GM18499 (cell line): Measurements from ENCODE around the gene LLGL1.
A peak's percentile ranks its signal among the peaks of the same experiment; 100 is the strongest.

Source experiments
- ATAC-seq: cut with Tn5 transposase; IDR thresholded peaks from one replicate; pipeline ENCODE4 v1.9.1; 2021; ENCODE audit warnings: moderate number of reproducible peaks; ENCODE audit not compliant: insufficient read depth, unreplicated experiment

Gene LLGL1

DNA sequence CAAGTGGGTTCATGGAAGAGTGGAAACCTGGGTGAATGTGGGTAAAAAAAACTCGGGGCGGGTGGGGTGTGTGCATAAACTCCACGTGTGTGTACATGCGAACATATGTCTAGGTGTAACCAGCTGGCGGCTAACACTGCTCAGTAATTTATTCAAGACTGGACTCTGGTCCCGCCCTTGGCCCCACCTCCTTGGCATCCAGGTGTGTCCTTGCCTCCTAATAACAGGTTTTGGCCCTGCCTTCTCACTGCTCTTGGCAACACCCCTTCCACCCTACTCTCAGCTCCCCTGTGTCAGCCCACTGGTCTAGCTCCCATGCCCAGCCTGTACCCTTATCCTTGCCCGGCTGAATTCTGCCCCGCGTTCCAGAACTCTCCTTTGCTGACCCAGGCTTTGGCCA, 24.8 kb downstream of the LLGL1 start:
- ATAC-seq = no peak

DNA sequence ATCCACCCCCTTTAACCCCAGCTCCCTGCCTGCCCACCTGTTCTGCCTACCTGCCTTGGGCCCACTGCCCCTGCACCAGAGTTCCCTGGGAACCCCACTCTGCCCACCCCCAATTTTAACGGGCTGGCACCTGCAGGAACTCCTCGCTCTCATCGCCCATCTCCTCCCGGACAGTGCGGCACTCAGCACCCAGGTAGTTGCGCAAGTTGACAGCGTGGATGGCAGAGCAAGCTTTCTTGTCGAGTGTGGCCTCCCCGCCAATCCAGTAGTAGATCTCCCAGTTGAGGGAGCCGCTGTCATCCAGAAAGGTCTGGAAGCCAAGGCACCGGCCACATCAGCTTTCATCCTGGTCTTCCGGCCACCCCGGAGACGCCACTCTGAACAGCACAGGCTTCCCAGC, 25.3 kb downstream of the LLGL1 start:
- no peak for ATAC-seq

DNA sequence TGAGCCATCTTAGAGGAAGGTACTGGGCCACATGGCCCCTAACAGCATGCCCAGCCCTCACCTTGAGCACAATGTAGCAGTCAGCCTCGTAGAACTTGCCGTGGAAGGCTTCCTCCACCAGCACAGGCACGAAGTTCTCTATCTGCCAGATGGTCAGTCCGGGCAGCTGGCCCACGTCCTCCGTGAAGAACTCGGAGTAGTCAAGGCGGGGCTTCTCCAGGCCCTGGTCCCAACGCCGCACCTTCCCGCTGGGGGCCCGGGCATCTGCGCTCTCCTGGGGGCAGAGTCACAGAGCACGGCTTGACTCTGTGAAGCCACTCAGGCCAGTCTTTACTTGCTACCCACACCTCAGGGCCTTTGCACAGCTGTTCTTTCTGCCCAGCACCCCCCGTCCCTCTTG, 25.8 kb downstream of the LLGL1 start:
- ATAC-seq = no peak

DNA sequence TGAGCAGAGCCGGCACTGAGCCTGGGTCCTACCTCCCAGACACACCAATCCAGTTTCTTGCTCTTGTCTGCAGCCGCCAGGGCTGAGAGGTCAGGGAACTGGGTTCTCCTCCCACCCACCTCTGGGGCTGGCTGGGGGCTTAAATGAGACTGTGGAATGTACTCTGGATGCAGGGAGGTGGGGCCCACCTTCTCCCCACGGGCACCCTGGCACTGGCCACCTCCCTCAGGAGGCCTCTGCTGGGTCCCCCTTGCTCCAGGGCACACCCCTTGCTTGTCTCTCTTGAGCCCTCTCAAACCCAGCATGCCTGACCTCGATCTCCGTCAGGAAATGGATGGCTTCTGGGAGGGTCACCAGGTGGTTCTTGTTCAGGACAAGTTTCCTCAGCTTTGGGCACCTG, 26.7 kb downstream of the LLGL1 start:
- no peak for ATAC-seq

DNA sequence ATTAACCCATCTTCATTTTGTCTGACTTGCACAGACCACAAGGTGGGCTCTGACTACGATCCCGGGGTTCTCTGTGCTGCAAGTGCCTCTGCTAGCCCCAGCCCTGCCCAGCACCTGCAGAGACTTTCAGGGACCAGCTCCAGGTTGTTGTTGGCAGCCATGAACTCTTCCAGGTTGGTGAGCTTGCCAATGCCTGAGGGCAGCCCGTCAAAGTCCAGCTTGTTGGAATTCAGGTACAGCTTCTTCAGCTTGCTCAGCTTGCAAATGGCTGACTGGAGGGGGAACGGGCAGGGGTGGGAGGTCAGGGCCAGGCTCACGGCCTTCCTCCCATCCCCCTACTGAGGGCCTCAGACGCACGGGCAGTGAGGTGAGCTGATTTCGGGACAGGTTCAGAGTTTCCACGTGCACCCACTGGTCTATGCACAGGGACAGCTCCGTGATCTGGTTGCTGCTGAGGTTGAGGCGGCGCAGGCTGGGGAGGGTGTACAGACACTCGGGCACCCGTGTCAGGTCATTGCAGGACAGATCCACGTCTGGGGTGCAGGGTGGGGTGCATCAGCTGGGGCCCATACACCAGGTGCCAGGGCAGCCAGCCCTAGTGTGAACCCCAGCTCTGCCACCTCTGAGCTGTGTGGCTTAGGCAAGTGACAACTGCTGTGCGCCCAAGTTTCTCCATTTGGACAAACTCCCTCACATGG, 27.9 kb downstream of the LLGL1 start:
- ATAC-seq = no peak

DNA sequence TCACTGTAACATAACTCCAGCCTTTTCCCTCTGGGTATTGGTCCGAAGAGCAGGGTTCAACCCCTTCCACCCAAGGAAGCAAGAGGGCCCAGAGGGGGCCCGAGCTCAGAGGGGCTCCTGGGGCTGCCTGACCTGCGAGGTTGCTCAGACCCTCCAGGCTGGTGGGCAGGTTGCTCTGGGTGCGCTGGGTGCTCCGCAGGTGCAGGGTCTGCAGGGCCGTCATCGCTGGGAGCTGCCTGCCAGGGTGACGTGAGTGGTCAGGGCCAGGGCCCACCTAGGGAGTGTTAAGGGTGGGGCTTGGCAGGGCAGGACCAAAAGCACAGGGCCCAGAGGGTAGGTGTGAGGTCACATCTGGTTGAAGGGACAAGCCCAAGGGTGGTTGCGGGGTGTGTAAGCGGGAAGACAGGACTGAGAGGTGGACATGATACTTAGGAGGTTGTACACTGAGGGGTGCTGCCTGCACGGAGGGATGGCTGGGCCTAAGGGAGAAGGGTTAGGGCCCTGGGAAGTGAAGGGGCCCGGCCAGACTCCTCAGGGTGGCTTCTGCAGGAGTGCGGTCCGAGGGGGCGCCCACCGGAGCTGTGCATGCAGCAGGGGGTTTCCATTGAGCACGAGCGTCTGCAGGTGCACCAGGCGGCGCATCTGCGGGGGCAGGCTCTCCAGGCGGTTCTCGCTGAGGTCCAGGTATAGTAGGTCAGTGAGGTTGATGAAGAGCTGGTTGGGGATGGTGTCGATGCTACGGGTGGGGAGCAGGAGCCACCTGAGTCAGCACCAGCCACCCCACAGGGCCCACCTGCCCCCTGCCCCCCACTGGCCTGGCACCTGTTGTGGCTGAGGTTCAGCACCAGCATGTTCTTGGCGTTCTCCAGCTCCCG, 28.7 kb downstream of the LLGL1 start:
- ATAC-seq = no peak

DNA sequence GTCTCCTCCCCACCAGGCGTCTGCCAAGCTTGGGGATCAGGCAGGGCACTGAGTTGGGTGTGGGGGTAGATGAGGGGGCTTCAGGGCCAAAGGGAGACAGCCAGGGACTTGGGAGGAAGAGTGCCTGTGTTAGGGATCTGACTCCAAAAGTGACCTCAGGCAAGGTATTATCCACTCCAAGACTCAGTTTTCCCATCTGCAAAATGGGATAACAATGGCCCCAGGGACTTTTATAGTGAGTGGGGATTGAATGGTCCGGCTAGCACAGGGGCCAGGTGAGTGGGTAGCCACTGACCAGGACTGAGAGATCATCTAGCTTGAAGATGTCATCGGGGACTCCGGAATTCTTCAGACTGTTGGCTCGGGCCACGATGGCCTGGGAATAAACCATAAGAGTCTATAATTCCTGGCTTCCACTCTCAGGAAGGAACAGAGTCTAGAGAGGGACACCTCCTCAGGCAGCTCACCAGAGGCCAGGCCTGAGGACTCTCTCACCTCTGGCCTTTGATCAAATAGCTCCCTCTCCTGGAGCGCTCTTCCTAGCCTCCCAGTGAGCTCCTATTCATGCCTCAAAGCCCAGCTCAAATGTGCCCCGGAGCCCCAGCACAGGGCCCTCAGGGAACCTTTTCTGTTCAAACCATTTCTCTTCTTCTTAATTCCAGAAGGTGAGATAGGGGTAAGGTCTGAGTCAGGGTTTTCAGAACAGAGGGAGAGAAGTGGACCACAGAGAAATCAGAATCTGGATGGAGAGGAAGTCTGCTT, 29.6 kb downstream of the LLGL1 start:
- ATAC-seq = no peak

DNA sequence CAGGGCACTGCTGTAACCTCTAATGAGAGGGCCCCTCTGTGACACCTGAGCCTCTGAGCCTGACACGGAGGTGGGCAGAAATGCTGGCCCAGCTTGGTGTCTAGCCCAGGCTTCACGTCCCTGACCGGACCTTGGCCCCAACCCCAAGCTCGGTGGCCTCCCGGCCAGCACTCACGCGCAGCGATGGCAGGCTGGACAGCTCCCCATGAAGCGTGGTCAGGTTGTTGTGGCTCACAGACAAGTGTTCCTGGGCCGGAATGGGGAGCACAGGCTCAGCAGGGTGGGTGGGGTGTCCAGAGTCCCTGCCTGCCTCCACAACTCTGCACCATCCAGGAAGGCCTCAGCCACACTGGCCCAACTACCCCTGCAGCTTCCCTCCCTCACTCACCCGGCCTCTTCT, 30.9 kb downstream of the LLGL1 start:
- no peak for ATAC-seq

DNA sequence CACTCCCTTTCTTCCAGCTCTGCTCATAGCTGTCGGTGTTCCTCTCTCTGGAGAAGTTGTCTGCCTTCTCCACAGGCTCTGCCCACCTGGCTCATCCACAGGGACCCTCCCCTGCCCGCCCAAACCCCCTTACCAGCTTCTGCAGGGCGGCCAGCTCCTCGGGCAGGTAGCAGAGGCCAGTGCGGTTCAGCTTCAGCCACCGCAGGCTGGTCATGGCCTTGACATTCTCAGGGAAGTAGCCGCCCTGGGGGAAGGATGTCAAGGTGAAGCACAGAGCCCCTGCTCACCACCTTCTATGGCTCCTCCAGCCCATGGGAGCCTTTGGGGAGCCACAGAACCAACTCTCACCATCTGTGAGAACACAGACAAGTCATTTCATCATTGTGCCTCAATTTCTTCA, 31.3 kb downstream of the LLGL1 start:
- ATAC-seq = no peak

DNA sequence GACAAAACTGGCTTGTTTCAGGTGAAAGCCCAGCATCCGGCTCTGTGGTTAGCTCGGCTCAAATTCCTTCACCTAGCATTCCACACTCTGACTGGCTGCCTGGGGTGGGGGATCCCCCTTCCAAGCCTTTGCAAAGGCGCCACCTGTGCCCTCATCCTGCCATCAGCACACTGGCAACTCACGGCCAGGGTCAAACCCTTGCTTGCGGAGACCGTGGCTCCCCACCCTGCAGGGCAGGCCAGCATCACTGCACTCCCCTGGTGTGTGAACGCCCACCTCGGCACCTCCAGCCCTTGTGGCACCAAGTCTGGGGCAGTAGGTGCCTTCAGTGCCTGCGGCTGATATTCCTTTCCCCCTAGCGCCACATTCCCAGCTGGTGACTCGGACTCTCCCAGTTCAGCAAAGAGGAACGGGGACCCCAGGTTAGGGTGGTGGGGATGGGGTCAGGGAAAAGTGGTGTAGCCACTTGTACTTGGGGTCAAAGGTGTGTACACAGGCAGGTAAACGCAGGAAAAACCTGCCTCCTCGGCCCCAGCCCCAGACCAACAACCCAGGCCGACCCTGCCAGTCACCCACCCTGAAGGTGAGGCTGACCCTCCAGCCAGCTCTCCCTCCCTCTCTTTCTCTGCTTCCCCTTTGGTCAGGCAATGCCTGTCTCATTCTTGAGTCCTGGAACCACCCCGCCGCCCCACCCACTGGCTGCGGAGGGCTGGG, 32.0 kb downstream of the LLGL1 start:
- ATAC-seq = no peak

DNA sequence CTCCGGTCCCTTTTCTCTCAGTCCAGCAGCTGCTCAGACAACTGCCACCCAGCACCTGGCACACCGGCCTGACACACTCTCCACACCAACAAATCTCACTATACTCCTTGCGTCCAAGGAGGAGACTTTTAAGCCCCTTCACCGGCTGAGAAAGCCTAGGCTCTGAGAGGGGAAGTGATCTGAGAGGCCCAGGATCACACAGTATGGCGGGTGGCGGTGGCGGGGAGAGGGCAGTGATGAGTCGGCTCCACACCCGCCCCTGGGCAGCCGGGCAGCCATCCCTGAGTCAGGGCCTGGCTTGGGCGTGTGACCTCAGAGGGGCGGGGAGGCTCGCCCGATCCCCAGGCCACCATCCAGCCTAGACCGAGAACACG, 32.5 kb downstream of the LLGL1 start:
- ATAC-seq = no peak

DNA sequence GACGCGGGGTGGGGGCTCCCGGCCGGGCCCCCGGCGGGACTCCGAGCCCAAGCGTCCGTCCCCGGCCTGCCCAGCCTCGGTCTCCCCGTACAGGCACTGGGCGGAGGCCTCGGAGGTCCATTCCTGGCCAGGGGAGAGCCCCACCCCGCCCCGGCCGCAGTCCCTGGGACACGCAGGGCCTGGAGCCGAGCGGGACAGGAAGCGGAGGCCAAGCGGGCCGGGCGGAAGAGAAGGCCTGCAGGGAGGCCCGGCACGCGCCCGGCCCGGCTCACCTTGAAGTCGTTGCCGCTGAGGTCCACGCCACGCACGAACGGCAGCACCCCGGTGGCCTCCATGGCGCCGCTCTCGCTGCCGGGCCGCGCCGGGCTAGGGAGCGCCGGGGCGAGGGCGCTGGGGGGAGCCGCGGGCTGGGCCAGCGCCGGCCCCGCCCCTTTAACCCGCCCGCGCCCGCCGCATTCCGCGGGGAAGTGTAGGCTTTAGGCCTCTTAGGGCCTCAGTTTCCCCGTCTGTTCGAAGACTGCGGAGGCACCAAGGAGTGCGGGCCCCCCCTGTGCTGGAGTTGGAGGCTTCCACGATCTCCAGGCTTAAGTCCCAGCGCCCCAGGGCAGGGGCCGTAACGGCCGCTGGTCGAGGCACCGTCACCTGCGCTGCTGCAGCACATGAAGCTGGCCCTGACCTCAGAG, 33.1 kb downstream of the LLGL1 start, which contains the start of gene FLII:
FLII (minus strand) TSS at position 383 of the 683 bp plus-strand sequence; CDS start at position 335, 48 bp downstream.
- ATAC-seq = no peak

DNA sequence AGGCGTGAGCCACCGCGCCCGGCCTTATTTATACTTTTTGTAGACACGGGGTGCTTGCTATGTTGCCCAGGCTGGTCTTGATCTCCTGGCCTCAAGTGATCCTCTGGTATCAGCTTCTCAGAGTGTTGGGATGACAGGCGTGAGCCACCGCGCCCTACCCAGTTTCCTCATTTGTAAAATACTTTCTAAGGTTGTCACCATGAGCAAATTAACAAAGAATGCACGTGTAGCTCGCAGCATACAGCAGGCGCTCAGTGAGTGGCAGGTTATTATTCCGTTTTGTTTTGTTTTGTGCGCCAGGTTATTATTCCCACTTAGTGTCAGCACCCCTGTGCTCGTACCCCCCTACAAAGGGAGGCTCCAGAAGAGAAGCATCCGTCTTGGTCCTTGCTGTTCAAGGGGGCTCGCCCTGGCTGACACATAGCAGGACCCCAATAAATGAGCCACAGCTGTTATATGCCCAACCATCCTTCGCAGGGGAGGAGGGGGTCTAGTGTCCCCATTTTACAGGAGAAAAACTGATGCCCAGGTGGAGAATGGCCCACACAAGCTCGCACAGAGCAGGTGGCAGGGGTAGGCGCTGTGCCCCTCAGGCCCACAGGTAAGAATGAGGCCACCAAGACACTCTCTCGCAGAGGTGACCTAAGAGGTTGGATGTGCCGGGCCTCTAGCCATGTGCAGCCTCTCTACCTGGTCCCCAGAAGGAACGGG, 34.3 kb downstream of the LLGL1 start:
- ATAC-seq = no peak

DNA sequence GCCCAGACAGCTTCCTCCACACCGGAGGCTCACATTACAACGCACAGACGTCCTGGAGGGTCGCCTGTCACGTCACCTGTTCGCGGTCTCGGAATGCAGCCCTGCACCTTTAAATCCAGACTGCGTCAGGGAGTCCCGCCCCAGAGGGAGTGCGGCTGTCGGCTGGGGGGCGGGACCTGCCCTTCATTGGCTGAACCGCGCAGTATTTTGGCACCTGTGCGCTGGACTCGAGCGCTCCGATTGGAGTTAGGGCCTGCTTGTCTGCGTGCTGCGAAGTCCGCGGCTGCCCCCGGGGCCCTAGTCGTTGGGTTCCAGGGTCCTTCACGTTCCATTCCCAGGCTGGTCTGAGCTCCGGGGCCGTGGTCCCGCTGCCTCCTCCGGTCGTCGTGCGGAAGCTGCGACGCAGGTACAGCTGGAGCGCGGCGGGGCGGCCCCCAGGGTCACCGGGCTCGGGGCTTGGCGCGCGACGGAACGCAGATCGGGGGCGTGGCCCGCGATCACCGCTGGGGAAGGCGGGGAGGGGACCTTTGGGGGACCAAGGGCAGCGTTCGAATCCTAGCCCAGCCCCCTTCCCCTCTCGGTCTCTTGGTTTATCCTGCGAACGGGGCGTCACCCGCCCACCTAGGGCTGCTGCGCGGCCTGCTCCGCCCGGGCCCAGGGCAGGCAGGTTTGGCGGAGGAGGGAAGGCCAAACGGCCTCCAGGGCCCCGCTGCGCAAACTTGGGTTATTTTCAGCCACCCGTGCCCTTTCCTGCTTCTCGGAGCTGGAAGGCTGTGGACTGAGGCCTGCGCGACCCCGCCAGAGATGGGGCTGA, 35.1 kb downstream of the LLGL1 start, which contains the start of gene MIEF2:
MIEF2 (plus strand) TSS at position 331 of the 814 bp plus-strand sequence. CDS start 2,059 bp downstream, outside the sequence.
- ATAC-seq = peak; percentile 55

DNA sequence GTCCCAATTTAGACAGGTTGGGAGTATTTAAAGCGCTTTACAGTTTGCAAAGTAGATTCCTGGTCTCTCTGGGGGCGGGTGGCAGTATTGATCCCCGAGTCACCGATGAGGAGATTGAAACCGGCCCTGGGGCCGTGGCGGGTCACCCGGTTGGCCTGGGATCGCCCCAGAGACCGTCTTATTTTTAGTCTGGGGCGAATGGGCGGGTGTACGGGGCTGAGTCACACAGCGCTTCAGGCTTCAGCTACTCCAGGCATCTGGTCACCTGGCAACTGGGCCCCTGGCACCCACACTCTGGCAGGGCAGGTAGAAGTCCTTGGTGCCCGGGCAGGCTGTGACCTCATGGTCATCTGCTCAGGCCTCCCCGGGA, 35.7 kb downstream of the LLGL1 start:
- no peak for ATAC-seq

DNA sequence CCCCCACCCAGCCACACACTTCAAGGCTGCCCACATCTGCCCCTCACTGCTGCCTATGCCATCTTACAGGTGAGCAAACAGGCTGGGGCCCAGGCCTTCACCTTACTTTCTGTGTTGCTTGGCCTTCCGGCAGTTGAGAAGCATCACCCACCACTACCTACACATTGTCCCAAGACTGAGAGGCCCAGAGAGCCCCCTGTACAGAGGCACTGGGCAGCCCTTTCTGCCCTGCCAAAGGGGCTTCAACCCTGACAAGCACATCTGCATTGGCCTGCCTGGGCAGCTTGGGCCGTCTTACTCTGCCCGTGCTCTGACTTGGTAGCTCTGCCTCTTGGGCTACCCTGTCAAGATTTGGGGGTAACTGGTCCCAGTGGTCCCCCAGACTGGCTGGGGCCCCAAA, 36.2 kb downstream of the LLGL1 start:
- ATAC-seq = no peak

DNA sequence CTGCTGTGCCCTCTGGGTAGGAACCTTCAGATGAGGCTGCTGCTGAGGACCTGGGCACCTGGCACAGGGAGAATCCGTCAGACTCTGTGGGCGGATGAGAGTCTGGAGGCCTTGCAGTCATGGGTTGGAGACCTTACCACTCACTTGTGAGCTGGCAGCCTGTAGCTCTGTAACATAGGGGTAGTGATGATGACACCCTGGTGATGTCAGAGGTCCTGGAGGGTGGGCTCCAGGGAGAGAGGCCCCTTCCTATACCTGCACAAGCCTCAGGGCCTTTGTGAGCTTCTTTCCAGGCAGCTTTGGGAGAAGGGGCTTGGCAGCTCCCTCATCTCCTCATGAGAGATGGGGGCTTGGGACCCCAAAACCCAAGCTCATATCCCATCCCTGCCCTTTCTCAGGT, 36.7 kb downstream of the LLGL1 start:
- ATAC-seq = no peak

DNA sequence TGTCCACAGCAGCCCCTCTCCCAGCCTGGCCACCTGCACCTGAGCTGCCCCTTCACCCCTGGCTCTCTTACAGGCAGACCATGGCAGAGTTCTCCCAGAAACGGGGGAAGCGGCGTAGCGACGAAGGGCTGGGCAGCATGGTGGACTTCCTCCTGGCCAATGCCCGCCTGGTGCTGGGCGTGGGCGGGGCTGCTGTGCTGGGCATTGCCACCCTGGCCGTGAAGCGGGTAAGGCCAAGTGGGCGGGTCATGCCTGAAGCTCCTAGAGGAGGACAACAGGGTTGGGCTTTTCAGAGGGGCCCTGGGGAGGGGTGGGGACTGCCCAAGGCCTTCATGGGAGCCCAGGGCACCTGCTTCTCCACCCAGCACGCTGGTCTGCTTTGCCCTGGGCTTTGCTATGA, 37.2 kb downstream of the LLGL1 start:
- ATAC-seq = no peak
